Measurements from ENCODE around the gene QKI.

QKI gene

GRCh38 chr6:163539101-163539762 lies 124.7 kb downstream of the QKI start:
- no peak for FAIRE-seq

GRCh38 chr6:163543321-163543720 lies 128.8 kb downstream of the QKI start:
- no peak for FAIRE-seq

GRCh38 chr6:163545370-163545769 lies 130.9 kb downstream of the QKI start:
- no peak for FAIRE-seq

GRCh38 chr6:163547287-163547686 lies 132.8 kb downstream of the QKI start:
- no peak for FAIRE-seq

- no peak for FAIRE-seq
Measured at GRCh38 chr6:163548624-163549023, 134.1 kb downstream of the QKI start.

GRCh38 chr6:163554032-163554431 lies 139.5 kb downstream of the QKI start:
- no peak for FAIRE-seq

GRCh38 chr6:163554663-163555062 lies 140.1 kb downstream of the QKI start:
- no peak for FAIRE-seq

GRCh38 chr6:163559661-163560060 lies 145.1 kb downstream of the QKI start:
- no peak for FAIRE-seq

- no peak for FAIRE-seq
Measured at GRCh38 chr6:163563318-163563717, 148.8 kb downstream of the QKI start.

GRCh38 chr6:163564534-163564933 lies 150.0 kb downstream of the QKI start:
- no peak for FAIRE-seq

- FAIRE-seq, result no peak
Measured at GRCh38 chr6:163565140-163565539, 150.6 kb downstream of the QKI start.

GRCh38 chr6:163566056-163566455 lies 151.5 kb downstream of the QKI start:
- no peak for FAIRE-seq

GRCh38 chr6:163568275-163568674 lies 153.8 kb downstream of the QKI start:
- no peak for FAIRE-seq

- FAIRE-seq, result no peak
Measured at GRCh38 chr6:163570579-163571231, 156.2 kb downstream of the QKI start.

- no peak for FAIRE-seq
Measured at GRCh38 chr6:163571730-163572129, 157.2 kb downstream of the QKI start.

- no peak for FAIRE-seq
Measured at GRCh38 chr6:163572612-163573011, 158.1 kb downstream of the QKI start.

GRCh38 chr6:163573503-163574179 lies 159.1 kb downstream of the QKI start:
- FAIRE-seq, result no peak

- no peak for FAIRE-seq
Measured at GRCh38 chr6:163576114-163576513, 161.6 kb downstream of the QKI start.

- no peak for FAIRE-seq
Measured at GRCh38 chr6:163577404-163577803, 162.9 kb downstream of the QKI start.

GRCh38 chr6:163579111-163579879 lies 164.8 kb downstream of the QKI start:
- no peak for FAIRE-seq

- FAIRE-seq, result no peak
Measured at GRCh38 chr6:163579880-163580295, 165.4 kb downstream of the QKI start.

GRCh38 chr6:163580311-163581030 lies 166.0 kb downstream of the QKI start:
- no peak for FAIRE-seq

- no peak for FAIRE-seq
Measured at GRCh38 chr6:163583558-163583957, 169.0 kb downstream of the QKI start.
